Measurements from ENCODE around the gene LPCAT3. TPM values are rescaled to one million over a fixed set of nuclear protein-coding genes. Genes with fewer than 3 reads are reported as not detected.

Gene LPCAT3
- total and polyA plus RNA-seq, 8 donors, result 15.0 to 116 (median 48.2) TPM

GRCh38 chr12:6980075-6980474 is 38.2 kb downstream of the LPCAT3 start:
- TF ChIP-seq CTCF (IDR thresholded peaks at IDR 0.05) (no peak), POLR2A (IDR thresholded peaks at IDR 0.05) (no peak), EP300 (IDR thresholded peaks at IDR 0.05) (no peak), POLR2AphosphoS5 (IDR thresholded peaks at IDR 0.05) (no peak)
- Histone ChIP-seq H3K9me3 (no peaks in the 10 kb centered on the region), H3K36me3 (peaks cover 67 to 96% (median 94%) of the 10 kb centered on the region in 4 donors), H3K27ac (peak overlapping the region in 4 of 5 donors; percentile 32 to 71 (median 66)), H3K4me3 (no peak overlapping the region), H3K4me1 (peaks cover 30 to 44% (median 38%) of the 10 kb centered on the region in 4 donors), H3K27me3 (no peaks in the 10 kb centered on the region)
- intact Hi-C loops (cut with DNase I; ENCODE audit: low total_unique reads), result no loop called here
- no peak for DNase-seq
- WGBS, 5 donors, result 94 to 99% (median 96%) methylated on average over 4 of the region's 4 CpGs

- TF ChIP-seq POLR2A (IDR thresholded peaks at IDR 0.05), result no peak
- TF ChIP-seq POLR2AphosphoS5 (IDR thresholded peaks at IDR 0.05), result no peak
- no peak for TF ChIP-seq EP300 (IDR thresholded peaks at IDR 0.05)
- no peak for TF ChIP-seq CTCF (IDR thresholded peaks at IDR 0.05)
- Histone ChIP-seq H3K36me3 (peaks cover 73 to 98% (median 97%) of the 10 kb centered on the region in 4 donors), H3K4me3 (no peak overlapping the region), H3K27ac (peak overlapping the region; percentile 28 to 71 (median 61)), H3K9me3 (no peaks in the 10 kb centered on the region), H3K27me3 (no peaks in the 10 kb centered on the region), H3K4me1 (peaks cover 30 to 44% (median 38%) of the 10 kb centered on the region in 4 donors)
- intact Hi-C loops (cut with DNase I; ENCODE audit: low total_unique reads), result loop anchor here (5.0 kb wide), 1 partner anchor 33 kb away; no protein-coding TSS in a partner anchor
- DNase-seq, result no peak
- WGBS, 5 donors, result 60 to 84% (median 65%) methylated on average over 3 of the region's 3 CpGs
These were observed 38.8 kb downstream of the LPCAT3 start for GRCh38 chr12:6979453-6979852.

GRCh38 chr12:6979021-6979420 is 39.3 kb downstream of the LPCAT3 start:
- no peak for TF ChIP-seq CTCF (IDR thresholded peaks at IDR 0.05)
- DNase-seq, result no peak
- peaks cover 30 to 44% (median 38%) of the 10 kb centered on the region in 4 donors for H3K4me1 ChIP-seq
- H3K9me3 ChIP-seq, result no peaks in the 10 kb centered on the region
- H3K4me3 ChIP-seq, result no peak overlapping the region
- H3K36me3 ChIP-seq, result peaks cover 77 to 98% (median 97%) of the 10 kb centered on the region in 4 donors
- no peaks in the 10 kb centered on the region for H3K27me3 ChIP-seq
- peak overlapping the region; percentile 55 to 71 (median 61) for H3K27ac ChIP-seq
- intact Hi-C loops (cut with DNase I; ENCODE audit: low total_unique reads), result loop anchor here (5.0 kb wide), 1 partner anchor 33 kb away; no protein-coding TSS in a partner anchor
- 25 to 60% (median 39%) methylated on average over 6 of the region's 6 CpGs for WGBS, 5 donors

- intact Hi-C loops (cut with DNase I; ENCODE audit: low total_unique reads), result loop anchor here (5.0 kb wide), 1 partner anchor 34 kb away; no protein-coding TSS in a partner anchor
- 33 to 63% (median 45%) methylated on average over 3 of the region's 3 CpGs for WGBS, 5 donors
- H3K27ac ChIP-seq, result peak overlapping the region; percentile 55 to 71 (median 61)
- H3K9me3 ChIP-seq, result no peaks in the 10 kb centered on the region
- TF ChIP-seq CTCF (IDR thresholded peaks at IDR 0.05), result peak in 1 of 7 experiments; percentile 22
- no peak for TF ChIP-seq POLR2A (IDR thresholded peaks at IDR 0.05)
- no peak for TF ChIP-seq EP300 (IDR thresholded peaks at IDR 0.05)
- TF ChIP-seq POLR2AphosphoS5 (IDR thresholded peaks at IDR 0.05), result peak in 1 of 3 donors; percentile 25
- H3K36me3 ChIP-seq, result peaks cover 77 to 99% (median 97%) of the 10 kb centered on the region in 4 donors
- no peak overlapping the region for H3K4me3 ChIP-seq
- no peaks in the 10 kb centered on the region for H3K27me3 ChIP-seq
- H3K4me1 ChIP-seq, result peaks cover 30 to 44% (median 38%) of the 10 kb centered on the region in 4 donors
- DNase-seq, result peak in 1 of 2 donors; percentile 38
These were observed 39.7 kb downstream of the LPCAT3 start for GRCh38 chr12:6978611-6979011.

All from stomach (tissue), 9 donors.